Osteoblast (primary cell): Measurements from ENCODE around the gene SNX1. TPM values are rescaled to one million over a fixed set of nuclear protein-coding genes. Genes with fewer than 3 reads are reported as not detected.

Source experiments
- DNase-seq: peaks from one replicate; pipeline ENCODE4 v3.0.0; 2011; ENCODE audit warnings: low spot score, mixed read lengths; ENCODE audit not compliant: insufficient read length; ENCODE audit errors: missing footprints
- H2AFZ ChIP-seq: 2 replicates; pipeline ENCODE4 v1.6.0; 2011; ENCODE audit warnings: mild to moderate bottlenecking, low read length
- H3K27ac ChIP-seq: 2 replicates; pipeline ENCODE4 v1.5.1; 2011; ENCODE audit warnings: mild to moderate bottlenecking, low read depth, low read length, moderate library complexity
- H3K27me3 ChIP-seq: 2 replicates; pipeline ENCODE4 v1.6.0; 2012; ENCODE audit warnings: mild to moderate bottlenecking, control low read depth, inconsistent platforms, low read length, moderate library complexity; ENCODE audit not compliant: insufficient read depth
- H3K36me3 ChIP-seq: 2 replicates; pipeline ENCODE4 v1.5.1; 2011; ENCODE audit warnings: mild to moderate bottlenecking, low read length, control low read depth, moderate library complexity; ENCODE audit not compliant: insufficient read depth
- H3K4me1 ChIP-seq: 2 replicates; pipeline ENCODE4 v1.5.1; 2011; ENCODE audit warnings: mild to moderate bottlenecking, low read length, control low read depth, moderate library complexity; ENCODE audit not compliant: insufficient read depth
- H3K4me2 ChIP-seq: 2 replicates; pipeline ENCODE4 v1.6.0; 2011; ENCODE audit warnings: mild to moderate bottlenecking, low read length; ENCODE audit not compliant: insufficient read depth
- H3K4me3 ChIP-seq: fragments of 200-600 bp; sonication (generic); 3 replicates; pipeline ENCODE4 v1.5.1; 2012; ENCODE audit warnings: mild to moderate bottlenecking, low read length, inconsistent platforms; ENCODE audit not compliant: insufficient read depth
- H3K79me2 ChIP-seq: 2 replicates; pipeline ENCODE4 v1.6.0; 2012; ENCODE audit warnings: mild to moderate bottlenecking, low read length, control low read depth, inconsistent platforms; ENCODE audit not compliant: insufficient read depth
- H3K9me3 ChIP-seq: 2 replicates; pipeline ENCODE4 v1.5.1; 2011; ENCODE audit warnings: low read depth, low read length, control low read depth
- H4K20me1 ChIP-seq: 2 replicates; pipeline ENCODE4 v1.6.0; 2012; ENCODE audit warnings: mild to moderate bottlenecking, low read length, control low read depth; ENCODE audit not compliant: insufficient read depth
- total RNA-seq: library from RNA; depleted of rRNA; stranded (reverse); fragments of >200 nt; gene quantifications from 2 replicates; pipeline ENCODE4 v1.2.3, GENCODE V29; 2012
- TF ChIP-seq, protein P1 (sequence below): IDR thresholded peaks from 2 replicates; pipeline ENCODE4 v1.5.1; 2011; ENCODE audit warnings: mild to moderate bottlenecking, low read depth, low read length, moderate library complexity; ENCODE audit errors: extremely low read depth

The SNX1 gene
- total RNA-seq, 1 donor: 51.0 TPM

DNA sequence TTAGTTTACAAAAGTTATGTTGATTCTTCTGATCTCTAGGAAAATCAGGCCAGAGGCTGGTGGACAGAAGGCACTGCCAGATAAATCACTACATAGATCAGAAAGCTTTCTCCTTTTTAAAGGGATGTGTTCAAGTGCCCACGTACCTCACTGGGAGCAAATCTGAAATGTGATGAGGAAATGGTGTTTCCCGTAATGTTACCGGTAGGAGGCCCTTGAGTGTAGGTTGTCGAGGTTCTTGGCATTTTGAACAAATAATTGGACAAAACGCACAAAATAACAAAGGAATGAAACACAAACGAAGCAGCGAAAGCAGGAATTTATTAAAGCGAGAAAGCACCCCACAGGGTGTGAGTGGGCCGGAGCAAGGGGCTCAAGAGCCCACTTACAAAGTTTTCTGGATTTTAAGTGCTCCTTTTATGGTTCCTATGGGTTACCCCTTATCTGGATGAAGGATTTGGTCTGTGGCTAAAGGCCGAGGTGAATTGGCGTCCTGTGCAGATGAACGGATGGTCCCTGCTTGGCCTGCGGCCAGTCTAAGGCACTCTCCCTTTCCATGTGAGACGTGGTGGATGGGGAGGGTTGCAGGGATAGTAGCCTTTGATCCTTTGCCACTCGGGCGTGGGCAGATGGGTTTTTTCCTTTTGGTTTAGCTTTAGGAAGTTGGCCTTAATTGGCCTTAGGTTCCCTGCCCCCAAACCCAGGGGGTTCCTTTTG lies 1.0 kb downstream of the SNX1 start:
- Histone ChIP-seq H3K4me3 (peak overlapping the region; percentile 94), H3K4me1 (peaks cover 36% of the 10 kb centered on the region), H3K4me2 (peak overlapping the region; percentile 91), H3K27ac (peak overlapping the region; percentile 57), H3K79me2 (peaks cover 84% of the 10 kb centered on the region), H3K27me3 (no peaks in the 10 kb centered on the region), H4K20me1 (peaks cover 49% of the 10 kb centered on the region), H3K36me3 (peaks cover 4% of the 10 kb centered on the region), H2AFZ (peak overlapping the region; percentile 91), H3K9me3 (no peaks in the 10 kb centered on the region)
- TF ChIP-seq, protein P1, sequence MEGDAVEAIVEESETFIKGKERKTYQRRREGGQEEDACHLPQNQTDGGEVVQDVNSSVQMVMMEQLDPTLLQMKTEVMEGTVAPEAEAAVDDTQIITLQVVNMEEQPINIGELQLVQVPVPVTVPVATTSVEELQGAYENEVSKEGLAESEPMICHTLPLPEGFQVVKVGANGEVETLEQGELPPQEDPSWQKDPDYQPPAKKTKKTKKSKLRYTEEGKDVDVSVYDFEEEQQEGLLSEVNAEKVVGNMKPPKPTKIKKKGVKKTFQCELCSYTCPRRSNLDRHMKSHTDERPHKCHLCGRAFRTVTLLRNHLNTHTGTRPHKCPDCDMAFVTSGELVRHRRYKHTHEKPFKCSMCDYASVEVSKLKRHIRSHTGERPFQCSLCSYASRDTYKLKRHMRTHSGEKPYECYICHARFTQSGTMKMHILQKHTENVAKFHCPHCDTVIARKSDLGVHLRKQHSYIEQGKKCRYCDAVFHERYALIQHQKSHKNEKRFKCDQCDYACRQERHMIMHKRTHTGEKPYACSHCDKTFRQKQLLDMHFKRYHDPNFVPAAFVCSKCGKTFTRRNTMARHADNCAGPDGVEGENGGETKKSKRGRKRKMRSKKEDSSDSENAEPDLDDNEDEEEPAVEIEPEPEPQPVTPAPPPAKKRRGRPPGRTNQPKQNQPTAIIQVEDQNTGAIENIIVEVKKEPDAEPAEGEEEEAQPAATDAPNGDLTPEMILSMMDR: peak; percentile 24
- DNase-seq: peak; percentile 78

DNA sequence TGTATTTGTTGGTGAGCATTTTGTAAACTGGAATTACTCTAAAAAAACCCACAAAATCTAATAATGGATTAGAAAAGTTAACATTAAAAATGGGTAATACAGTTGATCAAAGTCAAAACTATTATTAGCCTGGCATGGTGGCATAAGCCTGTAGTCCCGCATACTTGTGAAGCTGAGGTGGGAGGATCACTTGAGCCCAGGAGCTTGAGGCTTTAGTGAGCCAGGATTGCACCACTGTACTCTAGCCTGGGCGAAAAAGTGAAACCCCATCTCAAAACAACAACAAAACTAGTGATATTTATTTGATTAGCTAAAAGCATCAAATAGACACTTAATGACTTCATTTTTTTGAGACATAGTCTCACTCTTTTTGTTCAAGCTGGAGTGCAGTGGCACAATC lies 3.6 kb downstream of the SNX1 start:
- Histone ChIP-seq H3K79me2 (peaks cover 92% of the 10 kb centered on the region), H3K27ac (no peak overlapping the region), H3K4me2 (no peak overlapping the region), H4K20me1 (peaks cover 64% of the 10 kb centered on the region), H3K36me3 (peaks cover 4% of the 10 kb centered on the region), H2AFZ (no peak overlapping the region), H3K4me3 (no peak overlapping the region), H3K4me1 (peaks cover 23% of the 10 kb centered on the region), H3K9me3 (no peaks in the 10 kb centered on the region), H3K27me3 (no peaks in the 10 kb centered on the region)
- TF ChIP-seq, protein P1: no peak
- no peak for DNase-seq

DNA sequence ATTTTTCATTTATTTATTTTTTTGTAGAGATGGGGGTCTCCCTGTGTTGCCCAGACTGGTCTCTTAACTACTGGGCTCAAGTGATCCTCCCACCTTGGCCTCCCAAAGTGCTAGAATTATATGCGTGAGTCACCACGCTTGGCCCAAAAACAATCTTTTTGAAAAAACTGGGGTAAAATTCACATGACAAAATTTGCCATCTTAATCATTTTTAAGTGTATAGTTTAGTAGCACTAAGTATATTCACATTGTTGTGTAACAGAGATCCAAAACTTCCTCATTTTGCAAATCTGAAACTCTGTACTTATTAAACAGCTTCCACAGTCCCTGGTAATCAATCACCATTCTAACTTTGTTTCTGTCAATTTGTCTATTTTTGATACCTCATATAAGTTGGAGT lies 5.2 kb downstream of the SNX1 start:
- Histone ChIP-seq H3K9me3 (no peaks in the 10 kb centered on the region), H3K4me2 (no peak overlapping the region), H3K27ac (no peak overlapping the region), H2AFZ (no peak overlapping the region), H3K4me3 (no peak overlapping the region), H3K27me3 (no peaks in the 10 kb centered on the region), H3K79me2 (peaks cover 99% of the 10 kb centered on the region), H3K36me3 (peaks cover 4% of the 10 kb centered on the region), H3K4me1 (peaks cover 23% of the 10 kb centered on the region), H4K20me1 (peaks cover 74% of the 10 kb centered on the region)
- TF ChIP-seq, protein P1: no peak
- DNase-seq: no peak

DNA sequence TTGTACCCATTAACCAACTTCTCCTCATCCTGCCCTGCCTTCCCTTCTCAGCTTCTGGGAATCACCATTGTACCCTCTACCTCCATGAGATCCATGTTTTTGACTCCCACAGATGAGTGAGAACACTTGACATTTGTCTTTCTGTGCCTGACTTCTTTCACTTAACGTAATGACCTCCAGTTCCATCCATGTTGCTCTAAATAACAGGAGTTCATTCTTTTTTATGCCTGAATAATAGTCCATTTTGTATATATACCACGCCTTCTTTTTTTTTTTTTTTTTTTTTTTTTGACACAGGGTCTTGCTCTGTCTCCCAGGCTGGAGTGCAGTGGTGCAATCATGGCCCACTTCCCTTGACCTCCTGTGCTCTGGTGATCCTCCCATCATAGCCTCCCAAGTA lies 6.7 kb downstream of the SNX1 start:
- no peak for DNase-seq
- Histone ChIP-seq H3K36me3 (peaks cover 4% of the 10 kb centered on the region), H2AFZ (no peak overlapping the region), H4K20me1 (peaks cover 78% of the 10 kb centered on the region), H3K4me1 (peaks cover 16% of the 10 kb centered on the region), H3K4me3 (no peak overlapping the region), H3K79me2 (peaks cover 99% of the 10 kb centered on the region), H3K27me3 (no peaks in the 10 kb centered on the region), H3K27ac (no peak overlapping the region), H3K9me3 (no peaks in the 10 kb centered on the region), H3K4me2 (no peak overlapping the region)
- TF ChIP-seq, protein P1: no peak
